HG03469 (cell line): ENCODE data around the gene FNDC3A.
"Not testable (repeated sequence)": the region's sequence is repeated elsewhere in the genome, so short reads cannot be mapped to it uniquely, and the experiment has no call there.

ENCODE experiments used
- ATAC-seq: cut with Tn5 transposase; IDR thresholded peaks from one replicate; pipeline ENCODE4 v1.9.1; 2021; ENCODE audit warnings: mild to moderate bottlenecking, moderate library complexity, moderate number of reproducible peaks; ENCODE audit not compliant: unreplicated experiment

Gene FNDC3A

GRCh38 chr13:49071341-49071937 is 95.7 kb downstream of the FNDC3A start:
- no peak for ATAC-seq

- ATAC-seq = no peak
These were observed 107.2 kb downstream of the FNDC3A start for GRCh38 chr13:49082653-49083536.

GRCh38 chr13:49084961-49085360 is 109.2 kb downstream of the FNDC3A start:
- no peak for ATAC-seq

GRCh38 chr13:49086722-49087121 is 111.0 kb downstream of the FNDC3A start:
- ATAC-seq = no peak

- no peak for ATAC-seq
These were observed 117.7 kb downstream of the FNDC3A start for GRCh38 chr13:49093376-49093775.

- ATAC-seq = no peak
These were observed 121.7 kb downstream of the FNDC3A start for GRCh38 chr13:49097374-49097773.

GRCh38 chr13:49098198-49098597 is 122.5 kb downstream of the FNDC3A start:
- ATAC-seq = no peak

- ATAC-seq = no peak
These were observed 123.2 kb downstream of the FNDC3A start for GRCh38 chr13:49098771-49099512.

- ATAC-seq = no peak
These were observed 123.8 kb downstream of the FNDC3A start for GRCh38 chr13:49099513-49099877.

GRCh38 chr13:49100637-49101570 is 125.2 kb downstream of the FNDC3A start:
- ATAC-seq = no peak

- no peak for ATAC-seq
These were observed 132.5 kb downstream of the FNDC3A start for GRCh38 chr13:49108196-49108595.

- ATAC-seq = peak; percentile 44
These were observed 134.6 kb downstream of the FNDC3A start for GRCh38 chr13:49110122-49110912.

GRCh38 chr13:49110913-49111170 is 135.1 kb downstream of the FNDC3A start:
- ATAC-seq = no peak

- no peak for ATAC-seq
These were observed 137.2 kb downstream of the FNDC3A start for GRCh38 chr13:49112782-49113525.

- ATAC-seq = no peak
These were observed 138.0 kb downstream of the FNDC3A start for GRCh38 chr13:49113526-49114286.

- ATAC-seq = no peak
These were observed 141.2 kb downstream of the FNDC3A start for GRCh38 chr13:49116873-49117272.

- not testable (repeated sequence) for ATAC-seq
These were observed 142.7 kb downstream of the FNDC3A start for GRCh38 chr13:49118455-49118854.

- no peak for ATAC-seq
These were observed 149.1 kb downstream of the FNDC3A start for GRCh38 chr13:49124693-49125304.
